ENCODE results near the gene KDM5A. TPM values are rescaled to one million over a fixed set of nuclear protein-coding genes. Genes with fewer than 3 reads are reported as not detected.
"Not testable (repeated sequence)": the region's sequence is repeated elsewhere in the genome, so short reads cannot be mapped to it uniquely, and the experiment has no call there.

The KDM5A gene
- total and polyA plus RNA-seq, 4 donors: 6.2 to 101 (median 36.1) TPM

DNA sequence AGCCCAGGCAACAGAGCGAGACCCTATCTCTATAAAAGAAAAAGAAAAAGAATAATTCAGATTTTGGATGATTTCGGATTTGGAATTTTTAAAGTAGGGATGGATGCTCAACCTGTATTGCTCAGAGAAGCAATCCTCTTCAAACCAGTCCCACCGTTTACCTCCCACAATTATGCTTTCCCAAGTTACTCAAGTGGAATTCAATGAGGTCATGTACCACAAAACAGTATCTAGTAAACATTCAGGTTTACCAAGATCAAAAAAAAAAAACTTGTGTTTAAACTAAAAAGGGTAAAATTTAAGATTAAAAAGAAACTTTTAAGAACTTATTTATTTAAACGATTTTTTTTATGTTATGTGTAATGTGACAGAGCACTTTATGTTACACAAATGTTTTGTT, 2.5 kb downstream of the KDM5A start:
- no peak for ATAC-seq (ENCODE audit: insufficient read depth, low FRiP score)
- WGBS, 2 donors: 65 to 76% methylated on average over 4 of the region's 4 CpGs
- peaks cover 8 to 16% (median 14%) of the 10 kb centered on the region in 4 donors for H3K36me3 ChIP-seq (ENCODE audit: control insufficient read depth in 4 of 4, insufficient read depth in 4 of 4, low read length in 4 of 4)
- H3K9me3 ChIP-seq (ENCODE audit: control insufficient read depth in 4 of 4, insufficient read depth in 3 of 4, low read length in 3 of 4): no peaks in the 10 kb centered on the region
- TF ChIP-seq, protein P1, sequence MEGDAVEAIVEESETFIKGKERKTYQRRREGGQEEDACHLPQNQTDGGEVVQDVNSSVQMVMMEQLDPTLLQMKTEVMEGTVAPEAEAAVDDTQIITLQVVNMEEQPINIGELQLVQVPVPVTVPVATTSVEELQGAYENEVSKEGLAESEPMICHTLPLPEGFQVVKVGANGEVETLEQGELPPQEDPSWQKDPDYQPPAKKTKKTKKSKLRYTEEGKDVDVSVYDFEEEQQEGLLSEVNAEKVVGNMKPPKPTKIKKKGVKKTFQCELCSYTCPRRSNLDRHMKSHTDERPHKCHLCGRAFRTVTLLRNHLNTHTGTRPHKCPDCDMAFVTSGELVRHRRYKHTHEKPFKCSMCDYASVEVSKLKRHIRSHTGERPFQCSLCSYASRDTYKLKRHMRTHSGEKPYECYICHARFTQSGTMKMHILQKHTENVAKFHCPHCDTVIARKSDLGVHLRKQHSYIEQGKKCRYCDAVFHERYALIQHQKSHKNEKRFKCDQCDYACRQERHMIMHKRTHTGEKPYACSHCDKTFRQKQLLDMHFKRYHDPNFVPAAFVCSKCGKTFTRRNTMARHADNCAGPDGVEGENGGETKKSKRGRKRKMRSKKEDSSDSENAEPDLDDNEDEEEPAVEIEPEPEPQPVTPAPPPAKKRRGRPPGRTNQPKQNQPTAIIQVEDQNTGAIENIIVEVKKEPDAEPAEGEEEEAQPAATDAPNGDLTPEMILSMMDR (IDR thresholded peaks at IDR 0.05; ENCODE audit: control extremely low read depth, extremely low read depth): no peak
- H3K4me1 ChIP-seq (ENCODE audit: control insufficient read depth in 5 of 5, insufficient read depth in 5 of 5, low read length in 5 of 5): peaks cover 0 to 33% (median 6%) of the 10 kb centered on the region in 5 donors
- no peak overlapping the region for H3K4me3 ChIP-seq
- peak in 1 of 3 donors; percentile 32 for DNase-seq
- H3K27ac ChIP-seq (ENCODE audit: low read depth in 1 of 2, low read length in 1 of 2): no peak overlapping the region
- H3K9ac ChIP-seq (ENCODE audit: insufficient read depth in 1 of 2, low read length in 2 of 2): peak overlapping the region in 1 of 2 donors; percentile 75
- no peaks in the 10 kb centered on the region for H3K27me3 ChIP-seq (ENCODE audit: control insufficient read depth in 3 of 3, insufficient read depth in 3 of 3, low read length in 2 of 3)

GRCh38 chr12:370739-371485, 18.2 kb downstream of the KDM5A start:
- H3K36me3 ChIP-seq (ENCODE audit: control insufficient read depth in 4 of 4, insufficient read depth in 4 of 4, low read length in 4 of 4): peaks cover 8 to 25% (median 16%) of the 10 kb centered on the region in 4 donors
- H3K9me3 ChIP-seq (ENCODE audit: control insufficient read depth in 4 of 4, insufficient read depth in 3 of 4, low read length in 3 of 4); H3K4me1 ChIP-seq (ENCODE audit: control insufficient read depth in 5 of 5, insufficient read depth in 5 of 5, low read length in 5 of 5); H3K27me3 ChIP-seq (ENCODE audit: control insufficient read depth in 3 of 3, insufficient read depth in 3 of 3, low read length in 2 of 3); H3K9ac ChIP-seq (ENCODE audit: insufficient read depth in 1 of 2, low read length in 2 of 2); H3K27ac ChIP-seq (ENCODE audit: low read depth in 1 of 2, low read length in 1 of 2); DNase-seq; H3K4me3 ChIP-seq; ATAC-seq (ENCODE audit: insufficient read depth, low FRiP score): not testable (repeated sequence)
- WGBS, 2 donors: 98% methylated on average over 5 of the region's 5 CpGs

DNA sequence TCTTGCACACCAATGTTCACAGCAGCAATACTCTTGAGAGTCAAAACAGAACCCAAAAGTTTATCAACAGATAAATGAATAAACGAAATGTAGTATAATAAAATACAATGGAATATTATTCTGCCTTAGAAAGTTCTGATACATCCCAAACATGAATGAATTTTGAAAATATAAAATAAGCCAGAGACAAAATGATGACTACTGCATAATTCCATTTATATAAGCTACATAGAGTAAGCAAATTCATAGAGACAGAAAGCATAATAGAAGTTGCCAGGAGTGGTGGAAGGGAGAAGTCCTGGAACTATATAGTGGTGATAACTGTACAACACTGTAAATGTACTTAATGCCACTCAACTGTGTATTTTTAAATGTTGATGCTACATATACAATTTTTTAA, 21.1 kb downstream of the KDM5A start:
- no peak overlapping the region for H3K4me3 ChIP-seq

GRCh38 chr12:366820-367219, 22.3 kb downstream of the KDM5A start:
- ATAC-seq (ENCODE audit: insufficient read depth, low FRiP score) (no peak), DNase-seq (no peak)
- Histone ChIP-seq H3K27ac (ENCODE audit: low read depth in 1 of 2, low read length in 1 of 2) (no peak overlapping the region), H3K36me3 (ENCODE audit: control insufficient read depth in 4 of 4, insufficient read depth in 4 of 4, low read length in 4 of 4) (peaks cover 18 to 50% (median 38%) of the 10 kb centered on the region in 4 donors), H3K27me3 (ENCODE audit: control insufficient read depth in 3 of 3, insufficient read depth in 3 of 3, low read length in 2 of 3) (no peaks in the 10 kb centered on the region), H3K9me3 (ENCODE audit: control insufficient read depth in 4 of 4, insufficient read depth in 3 of 4, low read length in 3 of 4) (peaks cover 0 to 11% (median 2%) of the 10 kb centered on the region in 4 donors), H3K4me1 (ENCODE audit: control insufficient read depth in 5 of 5, insufficient read depth in 5 of 5, low read length in 5 of 5) (no peaks in the 10 kb centered on the region), H3K4me3 (no peak overlapping the region), H3K9ac (ENCODE audit: insufficient read depth in 1 of 2, low read length in 2 of 2) (no peak overlapping the region)
- TF ChIP-seq, protein P1 (IDR thresholded peaks at IDR 0.05; ENCODE audit: control extremely low read depth, extremely low read depth): no peak
- WGBS, 2 donors: 95 to 97% methylated on average over 2 of the region's 2 CpGs

More for the DNA sequence above, 21.1 kb downstream of the KDM5A start:
- H3K27ac ChIP-seq (ENCODE audit: low read depth in 1 of 2, low read length in 1 of 2): no peak overlapping the region
- DNase-seq: no peak
- peaks cover 0 to 11% (median 2%) of the 10 kb centered on the region in 4 donors for H3K9me3 ChIP-seq (ENCODE audit: control insufficient read depth in 4 of 4, insufficient read depth in 3 of 4, low read length in 3 of 4)
- H3K9ac ChIP-seq (ENCODE audit: insufficient read depth in 1 of 2, low read length in 2 of 2): no peak overlapping the region
- H3K4me1 ChIP-seq (ENCODE audit: control insufficient read depth in 5 of 5, insufficient read depth in 5 of 5, low read length in 5 of 5): no peaks in the 10 kb centered on the region
- ATAC-seq (ENCODE audit: insufficient read depth, low FRiP score): no peak
- no peaks in the 10 kb centered on the region for H3K27me3 ChIP-seq (ENCODE audit: control insufficient read depth in 3 of 3, insufficient read depth in 3 of 3, low read length in 2 of 3)
- peaks cover 15 to 39% (median 32%) of the 10 kb centered on the region in 4 donors for H3K36me3 ChIP-seq (ENCODE audit: control insufficient read depth in 4 of 4, insufficient read depth in 4 of 4, low read length in 4 of 4)
- TF ChIP-seq, protein P1 (IDR thresholded peaks at IDR 0.05; ENCODE audit: control extremely low read depth, extremely low read depth): no peak
- 97 to 100% methylated on average over 1 of the region's 1 CpG for WGBS, 2 donors

All from lung (tissue), 12 donors.